Mammary epithelial cell (primary cell): Measurements from ENCODE around the gene FHOD1.

ENCODE experiments used
- EZH2 ChIP-seq: IDR thresholded peaks from 2 replicates; pipeline ENCODE4 v1.6.1; 2012; ENCODE audit warnings: low read length, inconsistent platforms, borderline replicate concordance
- TF ChIP-seq, protein P1 (sequence below), 2 donors: IDR thresholded peaks in 1 of 2; conservative IDR thresholded peaks in 1 of 2; 2 replicates each; pipeline ENCODE4 v1.5.1; 2011 to 2012; ENCODE audit warnings: inconsistent platforms in 2 of 2, low read length in 2 of 2, mild to moderate bottlenecking in 2 of 2, control low read depth in 1 of 2, low read depth in 1 of 2; ENCODE audit not compliant: insufficient read depth in 1 of 2; ENCODE audit errors: extremely low read depth in 1 of 2

DNA sequence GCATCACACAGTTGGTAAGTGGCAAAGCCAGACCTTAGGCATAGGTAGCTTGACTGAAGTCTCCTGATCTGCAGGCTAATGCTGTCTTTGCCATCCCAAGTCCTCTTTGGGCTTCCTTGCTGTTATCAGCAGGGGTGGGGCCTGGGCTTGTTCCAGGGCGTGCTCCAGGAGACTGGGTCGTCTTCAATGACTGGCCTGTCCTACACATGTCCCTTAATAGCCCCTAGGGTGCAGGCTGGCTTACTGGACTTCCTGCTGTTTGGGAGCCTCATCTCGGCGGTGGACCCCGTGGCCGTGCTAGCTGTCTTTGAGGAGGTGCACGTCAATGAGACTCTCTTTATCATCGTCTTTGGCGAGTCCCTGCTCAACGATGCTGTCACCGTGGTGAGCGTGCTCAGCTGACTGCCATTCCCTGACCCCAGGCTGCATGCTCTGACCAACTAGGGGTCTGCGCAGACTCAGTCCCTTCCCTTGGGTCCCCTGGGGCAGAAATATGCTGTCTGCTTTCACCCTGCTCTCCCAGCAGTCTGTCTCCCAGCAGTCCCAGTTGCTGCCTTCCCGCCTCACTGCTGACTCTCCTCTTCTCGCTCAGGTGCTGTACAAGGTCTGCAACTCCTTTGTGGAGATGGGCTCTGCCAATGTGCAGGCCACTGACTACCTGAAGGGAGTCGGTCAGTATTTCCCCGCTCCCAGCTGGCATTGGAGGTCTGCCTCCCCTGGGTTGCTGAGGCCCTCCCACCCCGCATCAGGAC, 7.7 kb upstream of the FHOD1 start:
- TF ChIP-seq, protein P1, sequence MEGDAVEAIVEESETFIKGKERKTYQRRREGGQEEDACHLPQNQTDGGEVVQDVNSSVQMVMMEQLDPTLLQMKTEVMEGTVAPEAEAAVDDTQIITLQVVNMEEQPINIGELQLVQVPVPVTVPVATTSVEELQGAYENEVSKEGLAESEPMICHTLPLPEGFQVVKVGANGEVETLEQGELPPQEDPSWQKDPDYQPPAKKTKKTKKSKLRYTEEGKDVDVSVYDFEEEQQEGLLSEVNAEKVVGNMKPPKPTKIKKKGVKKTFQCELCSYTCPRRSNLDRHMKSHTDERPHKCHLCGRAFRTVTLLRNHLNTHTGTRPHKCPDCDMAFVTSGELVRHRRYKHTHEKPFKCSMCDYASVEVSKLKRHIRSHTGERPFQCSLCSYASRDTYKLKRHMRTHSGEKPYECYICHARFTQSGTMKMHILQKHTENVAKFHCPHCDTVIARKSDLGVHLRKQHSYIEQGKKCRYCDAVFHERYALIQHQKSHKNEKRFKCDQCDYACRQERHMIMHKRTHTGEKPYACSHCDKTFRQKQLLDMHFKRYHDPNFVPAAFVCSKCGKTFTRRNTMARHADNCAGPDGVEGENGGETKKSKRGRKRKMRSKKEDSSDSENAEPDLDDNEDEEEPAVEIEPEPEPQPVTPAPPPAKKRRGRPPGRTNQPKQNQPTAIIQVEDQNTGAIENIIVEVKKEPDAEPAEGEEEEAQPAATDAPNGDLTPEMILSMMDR (conservative IDR thresholded peaks at IDR 0.05 in 1 of 2, IDR thresholded peaks at IDR 0.05 in 1 of 2; ENCODE audit: extremely low read depth in 1 of 2, insufficient read depth in 1 of 2, low read depth in 1 of 2, low read length in 2 of 2), result no peak
- TF ChIP-seq EZH2, result no peak
